ENCODE measurements around the gene METRN. TPM values are rescaled to one million over a fixed set of nuclear protein-coding genes. Genes with fewer than 3 reads are reported as not detected.

The METRN gene
- total RNA-seq, 1 experiment from 2014 or later, result 69.5 TPM

DNA sequence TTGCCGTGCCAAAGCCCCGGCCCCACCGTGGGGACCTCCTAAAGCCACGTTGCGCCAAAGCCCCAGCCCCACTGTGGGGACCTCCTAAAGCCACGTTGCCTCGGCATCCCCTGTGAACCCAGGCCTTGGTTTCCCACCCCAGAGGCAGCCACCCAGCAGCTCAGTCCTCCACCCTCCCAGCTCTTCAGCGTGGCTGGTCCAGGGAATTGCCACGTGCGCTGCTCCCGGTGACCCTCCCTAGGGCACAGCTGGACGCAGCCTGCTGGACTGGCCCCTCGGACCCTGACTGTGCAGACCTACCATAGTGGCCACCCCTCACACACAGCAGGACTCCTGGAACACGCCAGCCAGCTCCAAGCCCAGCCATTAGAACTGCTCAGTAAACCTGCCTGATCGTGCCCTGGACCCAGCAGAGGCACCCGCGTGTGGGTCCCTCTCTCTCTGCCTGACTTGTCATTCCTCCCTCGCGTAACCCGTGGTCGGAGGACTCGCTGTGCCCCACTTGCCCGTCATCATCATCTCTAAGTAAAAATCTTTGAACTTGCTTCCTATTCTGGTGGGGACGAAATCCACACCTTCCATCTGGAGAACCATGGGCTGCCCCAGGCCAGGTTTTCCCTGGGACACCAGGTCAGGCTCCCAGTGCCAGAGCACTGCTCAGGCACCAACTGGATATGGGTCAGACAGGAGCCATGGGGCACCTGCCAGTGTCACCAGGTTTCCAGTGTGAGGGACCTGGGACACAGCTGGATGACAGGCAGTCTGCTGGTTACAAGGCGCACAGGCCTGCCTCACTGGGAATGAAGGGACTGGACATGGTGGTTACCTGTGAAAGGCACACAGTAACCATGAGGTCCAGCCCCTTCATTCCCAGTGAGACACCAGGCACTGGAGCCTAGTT lies 20.3 kb downstream of the METRN start:
- TF ChIP-seq, protein P1, sequence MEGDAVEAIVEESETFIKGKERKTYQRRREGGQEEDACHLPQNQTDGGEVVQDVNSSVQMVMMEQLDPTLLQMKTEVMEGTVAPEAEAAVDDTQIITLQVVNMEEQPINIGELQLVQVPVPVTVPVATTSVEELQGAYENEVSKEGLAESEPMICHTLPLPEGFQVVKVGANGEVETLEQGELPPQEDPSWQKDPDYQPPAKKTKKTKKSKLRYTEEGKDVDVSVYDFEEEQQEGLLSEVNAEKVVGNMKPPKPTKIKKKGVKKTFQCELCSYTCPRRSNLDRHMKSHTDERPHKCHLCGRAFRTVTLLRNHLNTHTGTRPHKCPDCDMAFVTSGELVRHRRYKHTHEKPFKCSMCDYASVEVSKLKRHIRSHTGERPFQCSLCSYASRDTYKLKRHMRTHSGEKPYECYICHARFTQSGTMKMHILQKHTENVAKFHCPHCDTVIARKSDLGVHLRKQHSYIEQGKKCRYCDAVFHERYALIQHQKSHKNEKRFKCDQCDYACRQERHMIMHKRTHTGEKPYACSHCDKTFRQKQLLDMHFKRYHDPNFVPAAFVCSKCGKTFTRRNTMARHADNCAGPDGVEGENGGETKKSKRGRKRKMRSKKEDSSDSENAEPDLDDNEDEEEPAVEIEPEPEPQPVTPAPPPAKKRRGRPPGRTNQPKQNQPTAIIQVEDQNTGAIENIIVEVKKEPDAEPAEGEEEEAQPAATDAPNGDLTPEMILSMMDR (IDR thresholded peaks at IDR 0.05; ENCODE audit: unreplicated experiment), result no peak
- Mint-ChIP-seq H3K27ac (ENCODE audit: low read depth, unreplicated experiment) (no peak overlapping the region), H3K9me3 (ENCODE audit: unreplicated experiment) (no peaks in the 10 kb centered on the region), H3K27me3 (ENCODE audit: insufficient read depth, unreplicated experiment) (no peaks in the 10 kb centered on the region), H3K4me3 (ENCODE audit: unreplicated experiment) (no peak overlapping the region), H3K4me1 (ENCODE audit: insufficient read depth, unreplicated experiment) (peaks cover 6% of the 10 kb centered on the region), H3K36me3 (ENCODE audit: insufficient read depth, unreplicated experiment) (peaks cover 52% of the 10 kb centered on the region)
- CTCF ChIA-PET, result interaction anchor here (0.6 kb wide), 2 partner anchors 19 to 41 kb away, joined by 3 read pairs; no protein-coding TSS in a partner anchor
- POLR2A ChIA-PET, result interaction anchor here (1.2 to 4.1 kb wide), 3 partner anchors 9 to 46 kb away, joined by 4 to 31 read pairs (median 25); partner anchors contain the start of genes ANTKMT, CCDC78 and HAGHL
- intact Hi-C loops (cut with micrococcal nuclease), result no loop called here
- DNase-seq (ENCODE audit: unreplicated experiment), result no peak
- BruUV-seq (replicated peaks), result no TSS peak

DNA sequence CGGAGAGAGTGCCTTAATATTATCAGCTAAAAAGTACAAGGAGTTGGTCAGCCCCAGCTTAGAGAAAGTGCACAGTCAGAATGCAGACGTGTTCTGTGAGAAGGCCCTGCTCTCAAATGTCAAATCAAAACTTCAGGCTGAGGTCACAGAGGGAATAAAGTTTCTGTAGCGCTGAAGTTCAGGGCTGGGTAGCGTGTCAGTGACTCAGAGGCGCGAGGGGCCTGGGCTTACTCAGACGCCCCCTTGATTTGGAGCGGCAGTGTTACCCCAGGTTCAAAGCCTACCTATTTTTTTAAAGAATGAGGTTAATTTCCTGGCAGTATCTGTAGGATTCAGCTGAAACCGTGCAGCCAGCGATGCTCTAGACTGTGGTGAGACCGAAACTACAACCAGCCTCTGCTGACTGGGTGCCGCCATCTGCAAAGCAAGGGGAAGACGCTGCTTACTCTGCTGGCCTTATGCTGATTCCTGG lies 21.1 kb downstream of the METRN start:
- H3K4me3 Mint-ChIP-seq (ENCODE audit: unreplicated experiment), result no peak overlapping the region
- no peak for DNase-seq (ENCODE audit: unreplicated experiment)
- H3K27ac Mint-ChIP-seq (ENCODE audit: low read depth, unreplicated experiment), result no peak overlapping the region
- H3K36me3 Mint-ChIP-seq (ENCODE audit: insufficient read depth, unreplicated experiment), result peaks cover 46% of the 10 kb centered on the region
- H3K4me1 Mint-ChIP-seq (ENCODE audit: insufficient read depth, unreplicated experiment), result peaks cover 6% of the 10 kb centered on the region
- intact Hi-C loops (cut with micrococcal nuclease), result no loop called here
- TF ChIP-seq, protein P1 (IDR thresholded peaks at IDR 0.05; ENCODE audit: unreplicated experiment), result no peak
- no peaks in the 10 kb centered on the region for H3K9me3 Mint-ChIP-seq (ENCODE audit: unreplicated experiment)
- no TSS peak for BruUV-seq (replicated peaks)
- CTCF ChIA-PET, result interaction anchor here (0.6 to 0.8 kb wide), 2 partner anchors 20 to 309 kb away, joined by 3 read pairs; no protein-coding TSS in a partner anchor
- no peaks in the 10 kb centered on the region for H3K27me3 Mint-ChIP-seq (ENCODE audit: insufficient read depth, unreplicated experiment)
- POLR2A ChIA-PET, result interaction anchor here (1.2 to 4.1 kb wide), 3 partner anchors 9 to 45 kb away, joined by 4 to 31 read pairs (median 25); partner anchors contain the start of genes ANTKMT, CCDC78 and HAGHL

DNA sequence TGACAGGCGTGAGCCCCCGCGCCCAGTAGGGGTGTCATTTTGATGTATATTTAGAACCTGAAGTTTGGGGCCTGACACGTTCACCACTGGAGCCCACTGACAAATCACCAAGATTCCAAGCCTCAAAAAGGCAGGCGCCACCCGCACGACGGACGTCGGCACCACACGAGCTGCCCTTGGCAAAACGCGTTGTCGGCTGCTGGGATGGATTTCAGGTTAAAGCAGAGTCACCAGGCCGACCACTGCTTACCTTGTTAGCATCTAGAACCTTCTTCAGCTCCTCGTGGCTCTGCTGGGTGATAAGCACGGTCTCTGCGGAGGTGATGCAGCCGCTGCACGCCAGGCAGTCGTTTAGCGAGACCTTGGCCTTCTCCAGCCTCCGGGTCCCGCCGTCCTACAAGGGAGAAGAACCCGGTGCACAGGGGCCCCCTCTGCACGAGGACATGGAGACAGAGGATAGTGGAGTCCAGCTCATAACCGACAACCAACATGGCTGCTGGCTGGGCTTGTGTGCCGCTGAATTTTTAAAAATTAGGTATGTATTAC lies 22.1 kb downstream of the METRN start:
- H3K36me3 Mint-ChIP-seq (ENCODE audit: insufficient read depth, unreplicated experiment), result peaks cover 42% of the 10 kb centered on the region
- H3K27ac Mint-ChIP-seq (ENCODE audit: low read depth, unreplicated experiment), result no peak overlapping the region
- intact Hi-C loops (cut with micrococcal nuclease), result no loop called here
- BruUV-seq (replicated peaks), result no TSS peak
- TF ChIP-seq, protein P1 (IDR thresholded peaks at IDR 0.05; ENCODE audit: unreplicated experiment), result no peak
- CTCF ChIA-PET, result interaction anchor here (0.8 to 5.9 kb wide), 4 partner anchors 25 to 320 kb away, joined by 3 to 37 read pairs (median 4); no protein-coding TSS in a partner anchor
- no peak for DNase-seq (ENCODE audit: unreplicated experiment)
- POLR2A ChIA-PET, result interaction anchor here (0.7 to 4.1 kb wide), 8 partner anchors 10 to 51 kb away, joined by 3 to 31 read pairs (median 4); partner anchors contain the start of genes ANTKMT, CCDC78, CHTF18 and FBXL16
- no peaks in the 10 kb centered on the region for H3K9me3 Mint-ChIP-seq (ENCODE audit: unreplicated experiment)
- H3K27me3 Mint-ChIP-seq (ENCODE audit: insufficient read depth, unreplicated experiment), result no peaks in the 10 kb centered on the region
- no peak overlapping the region for H3K4me3 Mint-ChIP-seq (ENCODE audit: unreplicated experiment)
- H3K4me1 Mint-ChIP-seq (ENCODE audit: insufficient read depth, unreplicated experiment), result peaks cover 6% of the 10 kb centered on the region
